GM18951 (cell line): Measurements from ENCODE around the gene FGF12.

ENCODE experiments used
- POLR2A ChIP-seq: IDR thresholded peaks from 4 replicates; pipeline ENCODE4 v1.6.1; 2011; ENCODE audit warnings: mild to moderate bottlenecking; ENCODE audit not compliant: insufficient read length, insufficient read depth; ENCODE audit errors: extremely low read depth
- in situ Hi-C: fragments of 300-500 bp; cut with MboI; formaldehyde crosslinking; loops from one replicate; pipeline ENCODE4 v1.12.0; 2022; ENCODE audit warnings: low sequenced_read_pairs, mixed read lengths, inconsistent platforms; ENCODE audit not compliant: unreplicated experiment

Gene FGF12

DNA sequence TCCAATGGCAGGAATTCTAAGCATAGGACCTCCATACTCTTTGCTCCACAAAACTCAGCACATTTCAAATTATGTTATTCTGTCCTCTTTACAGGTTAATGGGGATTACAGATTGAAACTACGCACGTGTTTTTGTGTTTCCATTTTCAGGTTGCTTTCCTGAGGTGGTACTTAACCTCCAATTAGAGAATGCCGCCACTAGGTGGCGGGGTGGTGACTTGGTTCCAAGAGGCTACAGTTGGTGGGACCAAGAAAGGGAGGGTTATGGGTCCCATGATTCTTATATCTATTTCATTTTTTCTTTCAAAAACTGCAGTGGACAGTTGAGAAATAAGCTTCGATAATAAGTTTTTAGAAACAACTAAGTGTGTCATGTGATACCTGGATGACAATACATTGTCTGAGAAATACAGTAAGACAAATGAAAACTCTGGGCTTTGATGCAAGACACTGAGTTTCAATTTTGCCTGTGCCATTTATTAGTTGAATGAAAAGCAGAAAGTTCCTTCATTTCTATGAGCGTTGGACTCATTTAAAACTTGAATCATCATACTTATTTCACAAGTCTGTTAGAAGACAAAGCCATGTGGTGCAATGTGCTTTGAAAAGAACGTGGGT is 539.0 kb downstream of the FGF12 start:
- in situ Hi-C loops: loop anchor here (10.0 kb wide), 1 partner anchor 266 kb away; no protein-coding TSS in a partner anchor

DNA sequence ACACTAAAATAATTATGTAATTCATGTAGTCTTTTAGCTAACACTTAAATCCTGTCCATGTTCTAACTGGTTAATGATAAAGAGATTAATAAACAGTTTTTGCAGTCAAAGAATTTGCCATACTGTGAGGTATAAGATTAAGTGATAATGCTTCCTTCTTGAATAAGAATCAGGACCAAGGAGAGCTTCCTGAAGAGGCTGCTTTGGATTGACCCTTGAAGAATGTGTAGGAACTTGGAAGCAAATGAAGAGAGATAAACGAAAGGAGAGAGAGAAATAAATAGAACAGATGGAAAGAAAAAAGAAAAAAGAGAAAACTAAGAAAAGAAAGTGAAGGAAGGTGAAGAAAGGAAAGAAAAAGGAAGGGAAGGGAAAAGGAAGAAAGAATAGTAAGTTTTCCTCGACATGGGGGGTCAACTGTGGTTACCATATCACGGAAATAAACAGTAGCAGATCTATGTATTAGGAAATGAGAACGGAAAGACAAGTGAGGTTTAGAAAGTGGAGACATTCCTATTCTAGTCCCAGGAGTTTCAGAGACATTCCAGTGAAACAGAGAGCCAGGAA is 539.8 kb downstream of the FGF12 start:
- in situ Hi-C loops: loop anchor here (10.0 kb wide), 1 partner anchor 267 kb away; no protein-coding TSS in a partner anchor
- TF ChIP-seq POLR2A: no peak

More for the DNA sequence above, 539.0 kb downstream of the FGF12 start:
- no peak for TF ChIP-seq POLR2A

DNA sequence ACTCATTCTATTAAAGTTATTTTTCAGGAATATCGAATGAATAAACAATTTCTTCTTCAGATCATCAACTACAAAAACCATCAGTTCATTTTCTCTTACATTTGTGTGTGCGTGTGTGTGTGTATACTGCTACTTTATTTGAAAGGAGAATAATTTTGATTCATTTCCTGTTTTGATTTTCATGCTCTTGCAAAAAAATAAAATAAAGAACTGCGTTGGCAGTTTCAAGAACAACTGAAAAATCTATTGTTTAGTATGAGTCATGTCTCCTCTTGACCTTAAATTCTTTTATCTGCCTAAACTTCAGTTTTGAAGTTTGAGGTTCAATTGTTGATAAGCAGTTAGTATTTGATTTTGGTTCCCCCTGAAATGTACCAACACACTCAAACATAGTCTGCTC is 540.8 kb downstream of the FGF12 start:
- no peak for TF ChIP-seq POLR2A
- in situ Hi-C loops: loop anchor here (10.0 kb wide), 1 partner anchor 268 kb away; no protein-coding TSS in a partner anchor

DNA sequence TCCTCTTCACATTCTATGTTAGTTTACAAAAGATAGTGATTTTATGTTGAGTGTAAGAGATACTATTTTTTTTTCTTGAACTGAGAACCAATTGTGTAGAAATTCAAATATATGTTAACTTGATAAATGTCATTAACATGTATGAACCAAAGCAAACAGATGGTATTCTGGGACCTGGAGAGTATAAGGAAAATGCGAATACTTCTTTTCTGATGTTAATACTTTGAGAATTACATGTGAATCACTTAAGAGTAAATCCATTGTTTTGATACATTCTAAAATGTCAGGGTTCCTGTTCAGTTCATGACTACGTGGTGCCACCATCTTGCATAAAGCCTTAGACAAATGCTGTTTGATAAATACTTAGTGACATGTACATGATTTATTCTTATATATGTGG is 541.3 kb downstream of the FGF12 start:
- in situ Hi-C loops: loop anchor here (10.0 kb wide), 1 partner anchor 269 kb away; no protein-coding TSS in a partner anchor
- no peak for TF ChIP-seq POLR2A

DNA sequence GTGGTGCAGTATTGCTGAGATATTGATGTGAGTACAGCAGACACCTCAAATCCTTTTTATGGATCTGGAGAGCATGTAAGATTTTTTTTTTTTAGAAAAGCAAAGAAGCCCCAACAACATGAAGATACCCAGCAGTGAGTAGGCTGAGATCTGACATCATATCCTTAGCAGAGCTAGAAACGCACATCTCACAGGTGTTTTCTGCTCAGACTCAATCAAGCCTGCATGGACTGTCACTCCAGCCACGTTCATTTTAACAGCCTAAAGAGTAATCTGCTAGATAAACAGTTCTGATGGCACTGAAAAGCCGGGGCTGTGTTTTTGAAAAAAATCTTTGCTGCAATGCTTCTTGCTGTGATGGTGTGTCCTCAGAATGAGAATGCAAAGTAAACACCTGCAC is 544.2 kb downstream of the FGF12 start:
- in situ Hi-C loops: loop anchor here (10.0 kb wide), 1 partner anchor 272 kb away; no protein-coding TSS in a partner anchor

DNA sequence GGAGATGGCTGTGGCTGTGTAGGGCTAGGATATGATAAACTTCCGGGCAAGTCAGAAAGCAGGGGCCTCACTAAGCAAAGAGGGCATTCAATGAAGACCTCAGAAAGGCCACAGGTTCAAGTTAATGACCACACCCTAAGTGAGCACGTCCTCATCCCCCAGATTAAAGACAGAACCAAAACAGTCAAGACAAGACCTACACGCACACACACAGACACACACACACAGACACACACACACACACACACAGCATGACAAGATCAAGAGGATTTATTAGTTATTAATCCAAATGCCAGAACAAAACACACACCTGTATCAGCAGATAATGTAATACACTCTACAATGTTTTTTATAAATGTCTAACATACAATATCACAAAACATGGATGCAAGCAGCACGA is 546.2 kb downstream of the FGF12 start:
- in situ Hi-C loops: loop anchor here (10.0 kb wide), 1 partner anchor 274 kb away; no protein-coding TSS in a partner anchor
- no peak for TF ChIP-seq POLR2A

More for the DNA sequence above, 544.2 kb downstream of the FGF12 start:
- no peak for TF ChIP-seq POLR2A

DNA sequence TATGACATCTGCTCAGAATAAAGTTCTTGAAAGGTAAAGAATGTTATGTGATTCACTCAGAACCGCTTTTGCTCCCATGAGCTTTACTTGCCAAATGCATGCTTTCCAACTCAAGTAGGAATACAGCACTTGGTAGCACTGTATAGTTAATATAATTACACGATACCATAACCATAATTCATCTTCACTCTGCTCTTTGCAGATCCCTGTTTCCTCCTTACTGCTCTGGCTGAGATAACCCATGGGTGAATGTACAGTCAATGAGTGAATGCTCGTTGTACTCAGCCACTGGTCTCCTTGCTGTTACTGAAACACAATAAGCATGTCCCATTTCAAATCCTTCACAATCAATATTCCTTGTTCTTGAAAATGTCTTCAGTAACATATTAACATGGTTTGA is 550.0 kb downstream of the FGF12 start:
- in situ Hi-C loops: no loop called here

DNA sequence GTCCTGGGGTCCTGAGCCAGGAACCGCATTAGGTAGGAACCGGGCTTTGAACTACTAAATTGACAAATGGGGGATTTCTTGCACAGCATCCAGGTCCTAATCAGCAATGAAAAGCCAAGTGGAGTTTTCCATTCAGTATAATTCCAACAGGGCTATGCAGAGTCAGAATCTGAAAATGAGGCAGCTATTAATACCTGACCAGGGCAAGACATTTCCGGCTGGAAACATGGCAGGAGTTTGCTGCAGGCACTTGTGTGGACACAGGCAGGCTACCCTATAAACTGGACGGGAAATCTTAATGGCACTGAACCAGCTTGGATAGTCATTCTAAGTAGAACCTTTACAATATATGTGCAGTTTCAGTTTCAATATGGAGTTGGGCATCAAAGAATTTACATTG is 553.1 kb downstream of the FGF12 start:
- TF ChIP-seq POLR2A: no peak
- in situ Hi-C loops: no loop called here

More for the DNA sequence above, 550.0 kb downstream of the FGF12 start:
- TF ChIP-seq POLR2A: no peak

DNA sequence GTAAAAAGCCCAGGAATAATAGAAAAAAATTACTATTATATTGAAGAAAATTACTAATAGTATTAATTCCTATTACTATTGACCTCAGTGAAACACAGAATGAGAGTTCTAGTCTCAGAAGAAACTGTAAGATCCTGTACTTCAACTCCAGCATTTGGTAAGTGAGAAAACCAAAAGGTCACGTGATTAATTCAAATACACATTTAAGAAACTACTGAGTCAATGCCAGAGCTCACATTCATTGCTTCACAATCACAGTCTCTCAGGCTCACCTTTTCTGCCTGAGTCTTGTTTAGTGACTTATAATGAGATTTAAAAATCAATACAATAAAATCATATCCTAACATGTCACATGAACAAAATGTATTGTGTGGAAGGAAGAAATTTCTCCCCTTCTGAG is 556.1 kb downstream of the FGF12 start:
- in situ Hi-C loops: no loop called here
- TF ChIP-seq POLR2A: no peak

DNA sequence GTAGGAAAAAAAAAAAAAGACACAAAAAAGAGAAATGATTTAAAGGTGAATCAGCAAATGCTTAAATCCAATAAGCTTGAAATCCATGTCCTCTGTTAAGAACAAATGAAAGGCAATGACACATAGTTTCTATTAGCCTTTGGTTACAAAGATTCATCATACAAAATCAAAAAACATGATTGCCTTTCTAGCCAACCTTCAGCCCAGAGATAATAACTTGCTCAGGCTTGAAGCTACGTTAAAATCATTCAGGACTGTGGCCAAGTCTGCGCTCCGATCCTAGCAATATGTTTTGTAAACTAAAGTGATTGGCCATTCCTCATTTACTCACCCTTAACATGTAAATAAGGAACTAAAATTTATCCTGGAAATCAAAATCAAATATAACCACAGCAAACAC is 556.7 kb downstream of the FGF12 start:
- no peak for TF ChIP-seq POLR2A
- in situ Hi-C loops: no loop called here

DNA sequence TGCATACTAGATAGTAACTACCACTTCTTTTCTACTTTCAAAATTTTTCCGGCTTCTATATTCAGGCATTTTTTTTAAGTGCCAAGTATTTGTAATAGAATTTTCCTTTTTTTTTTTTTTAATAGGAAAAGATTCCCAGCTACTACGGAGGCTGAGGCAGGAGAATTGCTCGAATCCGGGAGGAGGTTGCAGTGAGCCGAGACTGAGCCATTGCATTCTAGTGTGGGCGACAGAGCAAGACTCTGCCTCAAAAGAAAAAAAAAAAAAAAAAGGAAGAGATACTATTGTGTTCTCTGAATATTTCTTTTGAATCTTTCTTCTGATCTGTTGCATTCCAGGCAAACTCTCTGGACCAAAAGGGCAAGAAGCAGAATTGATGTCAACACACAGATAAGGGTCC is 557.3 kb downstream of the FGF12 start:
- TF ChIP-seq POLR2A: no peak
- in situ Hi-C loops: no loop called here

DNA sequence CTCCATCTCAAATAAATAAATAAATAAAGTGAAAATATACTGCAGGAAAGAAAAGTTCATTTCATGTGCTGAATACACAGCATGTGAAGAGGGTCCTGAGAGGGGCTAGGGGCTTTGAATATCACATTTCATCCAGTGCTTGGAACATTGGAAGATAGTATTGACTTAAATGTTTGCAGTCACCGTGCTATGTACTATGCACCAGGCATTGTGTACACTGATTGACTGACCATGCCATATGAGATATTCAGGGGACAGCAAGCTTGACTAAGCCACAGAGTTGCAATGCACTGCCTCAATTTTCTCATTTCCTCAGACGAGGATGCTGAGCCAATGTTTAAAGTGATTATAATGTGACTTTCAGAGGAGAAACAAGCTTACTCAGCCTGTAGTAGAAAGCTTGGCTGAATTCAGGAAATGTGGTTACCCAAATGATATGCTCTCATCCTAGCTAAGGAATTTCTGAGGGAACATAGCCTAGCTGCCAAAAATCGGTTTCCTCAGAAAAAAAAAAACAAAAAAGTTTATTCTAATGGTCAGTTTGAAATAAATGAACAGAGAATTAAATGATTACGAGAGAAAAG is 557.9 kb downstream of the FGF12 start:
- no peak for TF ChIP-seq POLR2A
- in situ Hi-C loops: no loop called here

DNA sequence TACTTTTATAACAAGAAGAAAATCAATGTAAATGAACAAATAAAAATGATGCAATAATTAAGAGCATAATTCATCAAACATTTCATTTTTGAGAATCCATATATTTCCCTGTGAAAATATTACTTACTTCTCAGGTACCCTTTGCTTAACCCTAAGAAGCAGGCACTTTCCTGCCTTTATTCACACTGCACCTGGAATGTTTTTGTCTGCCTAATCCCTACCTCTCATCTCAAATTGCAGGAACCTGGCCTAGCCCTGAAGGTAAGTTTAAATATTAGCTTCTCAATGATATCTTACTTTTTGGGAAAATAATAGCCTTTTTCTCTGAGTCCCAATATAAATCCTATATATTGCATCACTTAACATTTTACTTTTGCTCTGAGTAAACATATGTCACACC is 559.1 kb downstream of the FGF12 start:
- in situ Hi-C loops: no loop called here
- TF ChIP-seq POLR2A: no peak

DNA sequence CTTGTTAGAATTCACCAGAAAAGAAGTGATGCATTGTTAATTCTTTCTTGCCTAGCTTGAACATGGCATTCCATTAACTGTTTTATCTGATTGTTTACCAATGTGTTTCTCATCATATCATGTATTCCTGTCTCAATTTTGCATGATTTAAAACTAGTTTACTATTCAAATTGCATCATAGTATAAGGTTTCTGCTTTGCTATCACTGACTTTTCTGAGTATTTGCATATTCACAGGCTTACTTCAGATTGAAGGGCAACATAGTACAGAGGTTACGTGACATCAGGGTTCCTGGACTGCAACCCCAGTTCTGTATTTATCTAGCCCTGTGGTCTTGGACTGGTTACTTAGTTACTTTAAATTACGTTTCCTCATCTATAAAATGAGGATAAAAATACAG is 561.8 kb downstream of the FGF12 start:
- TF ChIP-seq POLR2A: no peak
- in situ Hi-C loops: no loop called here
